Measurements from ENCODE around the gene NHEJ1.

GRCh38 chr2:219157396-219157795, 3.2 kb downstream of the NHEJ1 start:
- TF ChIP-seq CTCF (IDR thresholded peaks at IDR 0.05) (no peak), POLR2AphosphoS5 (IDR thresholded peaks at IDR 0.05; ENCODE audit: insufficient read depth in 1 of 2, low read depth in 1 of 2) (no peak)

Measured in vagina (tissue), 2 donors.